ENCODE measurements around the gene GPRIN3. TPM values are rescaled to one million over a fixed set of nuclear protein-coding genes. Genes with fewer than 3 reads are reported as not detected.
"Not testable (repeated sequence)": the region's sequence is repeated elsewhere in the genome, so short reads cannot be mapped to it uniquely, and the experiment has no call there.

GPRIN3 gene
- total and polyA plus RNA-seq, 2 donors (not counting 1 experiment from before 2014, with no cell fraction given): 0.22 to 1.5 TPM

- Histone ChIP-seq H3K27me3 (replicated peaks in 1 of 4; ENCODE audit: control extremely low read depth in 1 of 4, control insufficient read depth in 3 of 4, insufficient read depth in 4 of 4, low read length in 3 of 4) (peaks cover 0 to 9% (median 1%) of the 10 kb centered on the region in 4 experiments), H3K9me3 (ENCODE audit: control extremely low read depth in 1 of 3, control insufficient read depth in 2 of 3, insufficient read depth in 1 of 3, low read length in 2 of 3) (peaks cover 0 to 2% (median 0%) of the 10 kb centered on the region in 3 donors), H3K9ac (ENCODE audit: low read length) (no peak overlapping the region), H2AFZ (ENCODE audit: insufficient read depth, low read depth, low read length, poor library complexity, severe bottlenecking) (no peak overlapping the region), H3K4me2 (replicated peaks; ENCODE audit: low read depth, low read length, poor library complexity, severe bottlenecking) (no peak overlapping the region), H3K4me1 (ENCODE audit: control insufficient read depth in 2 of 2, insufficient read depth in 2 of 2, low read length in 2 of 2) (peaks cover 19 to 21% of the 10 kb centered on the region in 2 donors), H3K36me3 (replicated peaks in 1 of 2; ENCODE audit: control extremely low read depth in 1 of 2, control insufficient read depth in 1 of 2, extremely low read depth in 1 of 2, insufficient read depth in 2 of 2, low read length in 1 of 2) (no peaks in the 10 kb centered on the region), H3K27ac (ENCODE audit: low read length in 2 of 2) (no peak overlapping the region), H4K20me1 (ENCODE audit: control insufficient read depth, insufficient read depth, low read length, poor library complexity, severe bottlenecking) (no peaks in the 10 kb centered on the region), H3K79me2 (ENCODE audit: control insufficient read depth, insufficient read depth, low read length) (no peaks in the 10 kb centered on the region), H3K4me3 (ENCODE audit: control extremely low read depth in 1 of 5, extremely low read depth in 1 of 5, insufficient read depth in 1 of 5, low read depth in 2 of 5, low read length in 4 of 5) (no peak overlapping the region)
- intact Hi-C loops (cut with micrococcal nuclease): loop anchor here (2.0 kb wide), 1 partner anchor 13 kb away; no protein-coding TSS in a partner anchor
- H3K9me3 Mint-ChIP-seq (ENCODE audit: insufficient read depth): no peaks in the 10 kb centered on the region
- H3K4me3 Mint-ChIP-seq: no peak overlapping the region
- DNase-seq (no peak), ATAC-seq (ENCODE audit: low read depth) (no peak)
- CTCF ChIA-PET: no interaction called here
- no peak for TF ChIP-seq EZH2 (IDR thresholded peaks at IDR 0.05; ENCODE audit: borderline replicate concordance, insufficient read depth, low read depth, low read length, poor library complexity, severe bottlenecking)
- TF ChIP-seq, protein P1, sequence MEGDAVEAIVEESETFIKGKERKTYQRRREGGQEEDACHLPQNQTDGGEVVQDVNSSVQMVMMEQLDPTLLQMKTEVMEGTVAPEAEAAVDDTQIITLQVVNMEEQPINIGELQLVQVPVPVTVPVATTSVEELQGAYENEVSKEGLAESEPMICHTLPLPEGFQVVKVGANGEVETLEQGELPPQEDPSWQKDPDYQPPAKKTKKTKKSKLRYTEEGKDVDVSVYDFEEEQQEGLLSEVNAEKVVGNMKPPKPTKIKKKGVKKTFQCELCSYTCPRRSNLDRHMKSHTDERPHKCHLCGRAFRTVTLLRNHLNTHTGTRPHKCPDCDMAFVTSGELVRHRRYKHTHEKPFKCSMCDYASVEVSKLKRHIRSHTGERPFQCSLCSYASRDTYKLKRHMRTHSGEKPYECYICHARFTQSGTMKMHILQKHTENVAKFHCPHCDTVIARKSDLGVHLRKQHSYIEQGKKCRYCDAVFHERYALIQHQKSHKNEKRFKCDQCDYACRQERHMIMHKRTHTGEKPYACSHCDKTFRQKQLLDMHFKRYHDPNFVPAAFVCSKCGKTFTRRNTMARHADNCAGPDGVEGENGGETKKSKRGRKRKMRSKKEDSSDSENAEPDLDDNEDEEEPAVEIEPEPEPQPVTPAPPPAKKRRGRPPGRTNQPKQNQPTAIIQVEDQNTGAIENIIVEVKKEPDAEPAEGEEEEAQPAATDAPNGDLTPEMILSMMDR (IDR thresholded peaks at IDR 0.05): no peak
- no peak overlapping the region for H3K27ac Mint-ChIP-seq
- H3K4me1 Mint-ChIP-seq: peaks cover 18% of the 10 kb centered on the region
- POLR2A ChIA-PET: no interaction called here
- peaks cover 1% of the 10 kb centered on the region for H3K27me3 Mint-ChIP-seq
Measured at GRCh38 chr4:89312066-89312465, 4.5 kb upstream of the GPRIN3 start.

DNA sequence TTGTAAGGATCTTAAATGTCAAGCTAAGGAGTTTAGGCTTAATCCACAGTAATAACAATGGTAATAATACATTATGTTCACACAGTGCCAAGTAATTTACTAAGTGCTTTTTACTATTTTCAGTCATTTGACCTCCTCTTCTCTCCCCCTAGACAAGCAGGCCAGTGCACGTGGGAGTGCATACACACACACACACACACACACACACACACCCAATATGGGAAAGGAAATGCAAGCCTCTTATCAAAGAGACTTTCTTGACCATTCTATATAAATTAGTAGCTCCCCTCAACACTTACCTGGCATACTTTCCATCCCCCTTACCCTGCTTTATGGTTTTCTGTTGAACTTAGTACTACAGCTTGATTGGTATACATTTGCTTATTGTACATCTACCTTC, 3.8 kb upstream of the GPRIN3 start:
- POLR2A ChIA-PET: no interaction called here
- peaks cover 17% of the 10 kb centered on the region for H3K4me1 Mint-ChIP-seq

GRCh38 chr4:89309154-89309553, 1.6 kb upstream of the GPRIN3 start:
- H3K27me3 ChIP-seq (replicated peaks in 1 of 4; ENCODE audit: control extremely low read depth in 1 of 4, control insufficient read depth in 3 of 4, insufficient read depth in 4 of 4, low read length in 3 of 4): peaks cover 0 to 28% (median 12%) of the 10 kb centered on the region in 4 experiments
- H3K4me3 ChIP-seq (ENCODE audit: control extremely low read depth in 1 of 5, extremely low read depth in 1 of 5, insufficient read depth in 1 of 5, low read depth in 2 of 5, low read length in 4 of 5); H3K27ac Mint-ChIP-seq; H3K9me3 ChIP-seq (ENCODE audit: control extremely low read depth in 1 of 3, control insufficient read depth in 2 of 3, insufficient read depth in 1 of 3, low read length in 2 of 3); POLR2A ChIA-PET; H3K27ac ChIP-seq (ENCODE audit: low read length in 2 of 2); H3K79me2 ChIP-seq (ENCODE audit: control insufficient read depth, insufficient read depth, low read length); H2AFZ ChIP-seq (ENCODE audit: insufficient read depth, low read depth, low read length, poor library complexity, severe bottlenecking); H4K20me1 ChIP-seq (ENCODE audit: control insufficient read depth, insufficient read depth, low read length, poor library complexity, severe bottlenecking); DNase-seq; intact Hi-C loops (cut with micrococcal nuclease); H3K9ac ChIP-seq (ENCODE audit: low read length); H3K4me3 Mint-ChIP-seq; H3K4me2 ChIP-seq (replicated peaks; ENCODE audit: low read depth, low read length, poor library complexity, severe bottlenecking); H3K9me3 Mint-ChIP-seq (ENCODE audit: insufficient read depth); ATAC-seq (ENCODE audit: low read depth); H3K36me3 ChIP-seq (replicated peaks in 1 of 2; ENCODE audit: control extremely low read depth in 1 of 2, control insufficient read depth in 1 of 2, extremely low read depth in 1 of 2, insufficient read depth in 2 of 2, low read length in 1 of 2): not testable (repeated sequence)
- 100% methylated on average over 1 of the region's 5 CpGs for WGBS (ENCODE audit: insufficient coverage)
- Mint-ChIP-seq H3K27me3 (peaks cover 13% of the 10 kb centered on the region), H3K4me1 (peaks cover 24% of the 10 kb centered on the region)
- H3K4me1 ChIP-seq (ENCODE audit: control insufficient read depth in 2 of 2, insufficient read depth in 2 of 2, low read length in 2 of 2): peaks cover 15% of the 10 kb centered on the region in 2 donors
- CTCF ChIA-PET: interaction anchor here (1.2 to 2.3 kb wide), 4 partner anchors 8 to 55 kb away, joined by 3 to 9 read pairs (median 4); no protein-coding TSS in a partner anchor

More for the DNA sequence above, 3.8 kb upstream of the GPRIN3 start:
- CTCF ChIA-PET: interaction anchor here (1.6 kb wide), 1 partner anchor 57 kb away, joined by 6 read pairs; no protein-coding TSS in a partner anchor
- no peak overlapping the region for H3K9ac ChIP-seq (ENCODE audit: low read length)
- ATAC-seq (ENCODE audit: low read depth) (no peak), DNase-seq (no peak)
- no peaks in the 10 kb centered on the region for H3K36me3 ChIP-seq (replicated peaks in 1 of 2; ENCODE audit: control extremely low read depth in 1 of 2, control insufficient read depth in 1 of 2, extremely low read depth in 1 of 2, insufficient read depth in 2 of 2, low read length in 1 of 2)
- WGBS (ENCODE audit: insufficient coverage): no CpG with 5 or more reads among the region's 1 CpG
- H3K4me3 ChIP-seq (ENCODE audit: control extremely low read depth in 1 of 5, extremely low read depth in 1 of 5, insufficient read depth in 1 of 5, low read depth in 2 of 5, low read length in 4 of 5): no peak overlapping the region
- peaks cover 0 to 2% (median 0%) of the 10 kb centered on the region in 3 donors for H3K9me3 ChIP-seq (ENCODE audit: control extremely low read depth in 1 of 3, control insufficient read depth in 2 of 3, insufficient read depth in 1 of 3, low read length in 2 of 3)
- peaks cover 19 to 21% of the 10 kb centered on the region in 2 donors for H3K4me1 ChIP-seq (ENCODE audit: control insufficient read depth in 2 of 2, insufficient read depth in 2 of 2, low read length in 2 of 2)
- TF ChIP-seq, protein P1 (IDR thresholded peaks at IDR 0.05): no peak
- no peak for TF ChIP-seq EZH2 (IDR thresholded peaks at IDR 0.05; ENCODE audit: borderline replicate concordance, insufficient read depth, low read depth, low read length, poor library complexity, severe bottlenecking)
- no peaks in the 10 kb centered on the region for H3K79me2 ChIP-seq (ENCODE audit: control insufficient read depth, insufficient read depth, low read length)
- no peak overlapping the region for H3K27ac ChIP-seq (ENCODE audit: low read length in 2 of 2)
- H4K20me1 ChIP-seq (ENCODE audit: control insufficient read depth, insufficient read depth, low read length, poor library complexity, severe bottlenecking): no peaks in the 10 kb centered on the region
- H3K27ac Mint-ChIP-seq: no peak overlapping the region
- H3K4me3 Mint-ChIP-seq: no peak overlapping the region
- intact Hi-C loops (cut with micrococcal nuclease): no loop called here
- peaks cover 6% of the 10 kb centered on the region for H3K27me3 Mint-ChIP-seq
- H3K9me3 Mint-ChIP-seq (ENCODE audit: insufficient read depth): no peaks in the 10 kb centered on the region
- H3K27me3 ChIP-seq (replicated peaks in 1 of 4; ENCODE audit: control extremely low read depth in 1 of 4, control insufficient read depth in 3 of 4, insufficient read depth in 4 of 4, low read length in 3 of 4): peaks cover 0 to 16% (median 6%) of the 10 kb centered on the region in 4 experiments
- H3K4me2 ChIP-seq (replicated peaks; ENCODE audit: low read depth, low read length, poor library complexity, severe bottlenecking): no peak overlapping the region
- no peak overlapping the region for H2AFZ ChIP-seq (ENCODE audit: insufficient read depth, low read depth, low read length, poor library complexity, severe bottlenecking)
